IMR-90 (cell line): Measurements from ENCODE around the gene ZNF423.

Experiments
- CTCF ChIP-seq: conservative IDR thresholded peaks from 2 replicates; pipeline ENCODE4 v1.5.1; 2012; ENCODE audit warnings: mild to moderate bottlenecking, low read depth, low read length, improper control_type of control experiment
- ELK1 ChIP-seq: fragments of 150-350 bp; IDR thresholded peaks from 2 replicates; pipeline ENCODE4 v1.6.1; 2016; ENCODE audit warnings: low read depth, mild to moderate bottlenecking, low read length, moderate library complexity, borderline replicate concordance
- MAFK ChIP-seq: IDR thresholded peaks from 2 replicates; pipeline ENCODE4 v1.6.1; 2012; ENCODE audit warnings: low read depth, low read length, improper control_type of control experiment
- MAZ ChIP-seq: IDR thresholded peaks from 2 replicates; pipeline ENCODE4 v1.6.1; 2012; ENCODE audit warnings: low read depth, mild to moderate bottlenecking, low read length, improper control_type of control experiment, moderate library complexity, borderline replicate concordance
- POLR2A ChIP-seq: IDR thresholded peaks from 2 replicates; pipeline ENCODE4 v1.6.1; 2012; ENCODE audit warnings: mild to moderate bottlenecking, low read depth, low read length
- RAD21 ChIP-seq: IDR thresholded peaks from 2 replicates; pipeline ENCODE4 v1.6.1; 2012; ENCODE audit warnings: low read length, improper control_type of control experiment
- RCOR1 ChIP-seq: IDR thresholded peaks from 2 replicates; pipeline ENCODE4 v1.6.1; 2012; ENCODE audit warnings: mild to moderate bottlenecking, low read length, improper control_type of control experiment; ENCODE audit not compliant: insufficient replicate concordance
- RFX5 ChIP-seq: IDR thresholded peaks from 2 replicates; pipeline ENCODE4 v1.8.0; 2012; ENCODE audit warnings: low read depth, mild to moderate bottlenecking, low read length, moderate library complexity
- SMC3 ChIP-seq: fragments of 150-350 bp; IDR thresholded peaks from 2 replicates; pipeline ENCODE4 v1.6.1; 2016; ENCODE audit warnings: low read depth, mild to moderate bottlenecking, antibody characterized with exemption, low read length, moderate library complexity
- USF2 ChIP-seq: fragments of 150-350 bp; IDR thresholded peaks from 2 replicates; pipeline ENCODE4 v1.6.1; 2017; ENCODE audit warnings: mild to moderate bottlenecking, antibody characterized with exemption, low read length, low read depth

- no peak for TF ChIP-seq CTCF
- no peak for TF ChIP-seq MAZ
- TF ChIP-seq RCOR1: no peak
- TF ChIP-seq POLR2A: no peak
- TF ChIP-seq ELK1: no peak
- TF ChIP-seq USF2: no peak
- TF ChIP-seq RAD21: no peak
- no peak for TF ChIP-seq MAFK
- no peak for TF ChIP-seq SMC3
- no peak for TF ChIP-seq RFX5
Observed at GRCh38 chr16:49545741-49546448, 310.0 kb downstream of the ZNF423 start.
